ENCODE results near the gene LRRC8D.

Gene LRRC8D

GRCh38 chr1:89832496-89833127, 11.8 kb downstream of the LRRC8D start:
- no peak for DNase-seq (ENCODE audit: low read depth in 2 of 3, low spot score in 2 of 3)

GRCh38 chr1:89833183-89834082, 12.6 kb downstream of the LRRC8D start:
- no peak for DNase-seq (ENCODE audit: low read depth in 2 of 3, low spot score in 2 of 3)

- DNase-seq (ENCODE audit: low read depth in 2 of 3, low spot score in 2 of 3), result no peak
Observed at GRCh38 chr1:89834083-89834704, 13.4 kb downstream of the LRRC8D start.

- no peak for DNase-seq (ENCODE audit: low read depth in 2 of 3, low spot score in 2 of 3)
Observed at GRCh38 chr1:89836252-89837035, 15.6 kb downstream of the LRRC8D start.

GRCh38 chr1:89837036-89837481, 16.2 kb downstream of the LRRC8D start:
- no peak for DNase-seq (ENCODE audit: low read depth in 2 of 3, low spot score in 2 of 3)

GRCh38 chr1:89837510-89837909, 16.7 kb downstream of the LRRC8D start:
- DNase-seq (ENCODE audit: low read depth in 2 of 3, low spot score in 2 of 3), result no peak

- no peak for DNase-seq (ENCODE audit: low read depth in 2 of 3, low spot score in 2 of 3)
Observed at GRCh38 chr1:89839516-89839915, 18.7 kb downstream of the LRRC8D start.

- no peak for DNase-seq (ENCODE audit: low read depth in 2 of 3, low spot score in 2 of 3)
Observed at GRCh38 chr1:89841507-89841906, 20.7 kb downstream of the LRRC8D start.

- DNase-seq (ENCODE audit: low read depth in 2 of 3, low spot score in 2 of 3), result no peak
Observed at GRCh38 chr1:89842567-89843272, 21.9 kb downstream of the LRRC8D start.

GRCh38 chr1:89843273-89844130, 22.7 kb downstream of the LRRC8D start:
- DNase-seq (ENCODE audit: low read depth in 2 of 3, low spot score in 2 of 3), result peak; percentile 53 to 72 (median 56)

- DNase-seq (ENCODE audit: low read depth in 2 of 3, low spot score in 2 of 3), result no peak
Observed at GRCh38 chr1:89844241-89844807, 23.5 kb downstream of the LRRC8D start.

- no peak for DNase-seq (ENCODE audit: low read depth in 2 of 3, low spot score in 2 of 3)
Observed at GRCh38 chr1:89844860-89845259, 24.0 kb downstream of the LRRC8D start.

- no peak for DNase-seq (ENCODE audit: low read depth in 2 of 3, low spot score in 2 of 3)
Observed at GRCh38 chr1:89847191-89847729, 26.4 kb downstream of the LRRC8D start.

- DNase-seq (ENCODE audit: low read depth in 2 of 3, low spot score in 2 of 3), result no peak
Observed at GRCh38 chr1:89850844-89851415, 30.1 kb downstream of the LRRC8D start.

- DNase-seq (ENCODE audit: low read depth in 2 of 3, low spot score in 2 of 3), result no peak
Observed at GRCh38 chr1:89854140-89854539, 33.3 kb downstream of the LRRC8D start.

GRCh38 chr1:89855413-89856123, 34.7 kb downstream of the LRRC8D start:
- DNase-seq (ENCODE audit: low read depth in 2 of 3, low spot score in 2 of 3), result no peak

- DNase-seq (ENCODE audit: low read depth in 2 of 3, low spot score in 2 of 3), result no peak
Observed at GRCh38 chr1:89863165-89863830, 42.5 kb downstream of the LRRC8D start.
